GM19468 (cell line): ENCODE results near the gene MMP21.

Source experiments
- ATAC-seq: cut with Tn5 transposase; IDR thresholded peaks from one replicate; pipeline ENCODE4 v1.9.1; 2021; ENCODE audit warnings: mild to moderate bottlenecking, moderate library complexity, moderate number of reproducible peaks; ENCODE audit not compliant: unreplicated experiment; ENCODE audit errors: extremely low read depth

Gene MMP21

DNA sequence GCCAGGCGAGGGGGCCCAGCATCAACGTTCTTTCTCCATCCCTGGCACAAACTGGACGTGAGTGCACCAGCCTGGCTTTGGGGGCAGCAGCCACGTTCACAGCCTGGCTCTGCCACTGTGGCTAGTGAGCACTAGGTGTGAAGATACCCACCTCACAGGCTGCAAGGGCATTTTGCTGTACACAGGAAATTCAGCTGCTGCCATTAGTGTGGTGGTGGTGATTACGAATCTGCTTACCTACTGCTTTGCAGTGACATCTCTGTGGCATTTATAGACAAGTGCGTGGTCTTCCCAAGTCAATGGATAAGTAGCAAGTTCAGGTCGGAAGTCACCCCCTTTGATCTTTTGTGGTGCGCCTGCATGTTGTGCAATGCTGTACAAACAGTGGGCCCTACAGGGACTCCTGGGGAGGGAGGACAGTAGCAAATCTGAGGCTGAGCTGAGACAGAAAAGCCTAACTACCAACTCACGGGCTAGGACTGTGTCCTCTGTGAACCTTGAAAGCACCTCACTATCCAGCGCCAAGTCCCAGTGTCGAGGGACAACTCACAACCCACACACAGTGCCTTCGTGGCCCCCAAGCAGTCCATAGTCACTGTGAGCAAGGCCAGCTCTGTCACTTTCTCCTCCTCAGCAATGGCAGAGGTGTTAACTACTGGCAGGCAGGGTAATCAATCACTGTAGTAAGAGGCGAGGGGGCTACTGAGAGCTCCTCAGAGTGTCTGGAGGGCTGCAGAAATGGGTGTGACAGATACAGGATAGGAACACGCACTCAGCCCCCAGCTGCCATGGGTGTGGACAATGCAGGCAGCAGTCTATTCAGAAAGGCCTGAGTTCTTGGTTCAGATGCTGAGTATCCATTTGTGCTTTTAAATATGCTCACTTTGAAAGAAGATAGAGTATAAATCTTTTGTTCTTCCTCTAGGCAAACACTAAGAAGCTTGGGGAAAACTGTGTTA lies 17.0 kb upstream of the MMP21 start:
- no peak for ATAC-seq

DNA sequence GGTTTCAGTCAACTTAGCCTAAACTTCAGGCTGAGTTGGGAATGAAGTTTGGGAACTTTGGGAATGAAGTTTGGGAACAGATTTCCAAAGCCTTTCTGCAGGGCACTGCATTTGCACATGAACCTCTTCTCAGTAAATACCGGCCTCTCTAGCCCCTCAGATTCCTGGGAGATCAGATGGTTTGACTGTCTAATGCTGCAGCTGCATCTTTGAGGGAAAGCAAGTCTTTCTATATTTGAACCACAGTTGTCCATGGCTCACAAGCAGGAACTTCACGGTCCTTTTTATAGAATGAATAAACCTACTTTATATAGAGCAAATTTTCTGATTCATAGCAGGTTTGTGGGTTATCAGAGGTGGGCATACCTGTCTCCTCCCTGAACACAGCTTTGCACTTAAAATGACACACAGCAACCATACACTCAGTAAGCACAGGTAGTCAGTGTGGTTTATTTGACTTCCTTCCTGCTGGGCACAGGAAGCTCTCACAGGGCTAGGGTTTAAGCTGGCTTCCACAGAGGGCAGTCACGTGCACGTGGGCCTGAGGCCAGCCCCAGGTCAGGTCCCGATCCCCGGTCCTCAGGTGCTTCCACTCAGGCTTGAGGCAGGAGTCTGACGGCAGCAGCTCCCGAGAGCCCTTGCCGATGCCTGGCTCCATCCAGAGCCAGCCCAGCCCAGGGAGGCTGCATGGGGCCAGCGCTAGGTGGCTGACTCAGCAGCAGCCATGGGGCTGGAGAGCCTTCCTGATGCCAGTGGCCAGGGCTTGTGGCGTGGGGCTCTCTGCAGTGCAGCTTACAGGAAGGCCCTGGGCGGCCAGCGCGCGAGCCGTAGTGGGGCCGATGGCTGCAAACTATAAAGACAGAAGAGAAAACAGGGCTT lies 12.8 kb upstream of the MMP21 start:
- no peak for ATAC-seq

DNA sequence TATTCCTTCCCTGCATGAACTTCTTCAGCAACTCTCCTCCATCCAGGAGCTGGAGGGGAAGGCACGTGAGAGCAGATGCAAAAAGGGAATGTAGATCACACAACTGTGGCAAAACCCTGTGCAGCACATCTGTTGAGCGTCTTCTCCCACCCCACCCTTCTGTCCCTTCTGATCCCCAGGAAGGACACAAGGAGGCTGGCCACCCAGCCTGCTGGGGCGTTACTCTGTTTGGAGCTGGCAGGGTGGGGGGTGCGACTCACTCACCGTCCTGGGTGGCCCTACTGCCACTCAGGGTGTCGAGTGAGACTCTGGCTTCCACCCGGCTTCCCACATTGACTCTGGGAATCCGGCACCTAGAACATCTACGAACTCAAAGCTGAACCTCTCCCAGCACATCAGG lies 10.2 kb upstream of the MMP21 start:
- ATAC-seq: no peak

DNA sequence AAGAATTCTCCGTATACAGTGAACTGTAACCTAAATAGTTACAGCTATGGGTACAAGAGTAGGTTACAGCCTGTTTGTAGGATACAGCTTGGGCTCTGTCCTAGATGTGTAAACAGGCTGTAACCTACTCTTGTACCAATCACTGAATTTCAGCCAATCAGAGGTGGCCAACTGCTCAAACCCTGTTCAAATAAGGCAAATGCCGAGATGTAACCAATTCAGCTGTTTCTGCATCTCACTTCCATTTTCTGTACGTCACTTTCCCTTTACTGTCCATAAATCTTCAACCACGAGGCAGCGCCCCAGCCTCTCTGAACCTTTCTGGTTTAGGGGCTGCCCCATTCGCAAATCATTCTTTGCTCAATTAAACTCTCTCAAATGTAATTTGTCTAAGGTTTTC lies 8.3 kb upstream of the MMP21 start:
- ATAC-seq: peak; percentile 71

DNA sequence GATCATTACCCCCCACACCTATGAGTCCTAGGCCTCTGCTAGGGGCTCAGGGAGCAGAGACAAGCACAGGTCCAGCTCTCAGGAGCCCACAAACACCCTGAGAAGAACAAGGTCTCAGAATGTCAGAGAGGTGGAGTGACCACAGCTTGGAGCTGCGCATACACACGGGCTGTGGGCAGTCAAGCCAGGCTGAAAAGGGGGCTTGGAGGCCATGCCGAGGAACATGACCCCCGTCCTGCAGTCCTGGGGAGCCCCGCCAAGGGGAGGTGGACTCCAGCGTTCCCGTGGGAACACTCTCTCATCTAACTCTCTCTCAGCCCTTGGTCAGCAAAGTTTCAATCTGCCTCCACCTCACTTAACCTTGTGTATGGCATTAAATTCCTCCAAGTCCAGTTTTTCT lies 7.8 kb upstream of the MMP21 start:
- no peak for ATAC-seq

DNA sequence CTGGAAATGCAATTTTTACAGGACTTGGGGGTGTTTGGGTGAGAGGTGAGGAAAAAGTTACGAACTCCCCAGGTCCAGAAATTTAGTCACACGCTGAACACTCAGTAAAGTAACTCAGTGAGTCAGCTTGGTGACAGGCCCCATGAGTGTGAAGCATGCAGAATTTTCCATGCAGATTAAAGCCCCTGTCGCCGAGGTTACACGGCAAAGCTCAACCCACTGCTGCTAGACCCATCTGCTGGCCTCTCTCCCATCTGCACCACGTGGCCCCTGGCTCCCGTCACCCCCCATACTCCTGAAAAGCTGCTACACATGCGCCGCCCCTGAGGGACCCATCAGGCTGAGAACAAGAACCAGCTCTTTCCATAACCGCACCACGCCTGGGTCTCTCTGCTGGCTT lies 7.0 kb upstream of the MMP21 start:
- no peak for ATAC-seq

DNA sequence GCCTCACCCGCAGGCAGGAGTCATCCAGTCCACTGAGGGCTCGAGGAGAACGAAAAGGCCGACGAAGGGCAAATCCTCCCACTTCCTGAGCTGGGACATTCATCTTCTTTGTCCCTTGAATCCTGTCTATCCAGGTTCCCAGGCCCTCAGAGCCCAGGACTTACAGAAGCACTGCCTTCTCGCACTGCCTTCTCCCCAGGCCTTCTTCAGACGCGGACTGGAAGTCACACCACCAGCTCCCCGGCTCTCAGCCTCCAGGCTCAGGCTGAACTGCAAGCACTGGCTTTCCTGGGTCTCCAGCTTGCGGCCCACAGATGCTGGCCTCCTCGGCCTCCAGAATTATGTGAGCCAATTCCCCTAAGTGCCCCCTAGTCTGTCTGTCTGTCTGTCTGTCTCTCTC lies 6.4 kb upstream of the MMP21 start:
- ATAC-seq: no peak

DNA sequence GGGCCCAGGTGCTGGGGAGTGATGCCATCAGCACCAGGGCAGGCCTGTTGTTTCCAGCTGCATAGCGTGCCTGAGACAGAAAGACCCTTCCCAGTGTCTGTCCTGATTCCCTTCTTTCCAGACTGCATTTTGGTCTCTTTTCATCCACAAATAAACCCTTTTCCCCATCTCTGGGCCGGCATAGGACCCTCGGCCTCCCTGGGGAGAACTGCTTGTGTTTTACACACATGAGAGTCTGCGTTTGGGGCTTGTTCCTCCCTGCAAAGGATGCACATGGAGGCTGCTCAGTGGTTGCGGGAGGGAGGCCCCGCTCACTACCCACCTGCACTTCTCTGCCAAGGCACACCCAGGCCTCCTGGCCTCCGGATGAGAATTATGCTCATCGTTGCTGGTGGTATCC lies 5.8 kb upstream of the MMP21 start:
- ATAC-seq: no peak

DNA sequence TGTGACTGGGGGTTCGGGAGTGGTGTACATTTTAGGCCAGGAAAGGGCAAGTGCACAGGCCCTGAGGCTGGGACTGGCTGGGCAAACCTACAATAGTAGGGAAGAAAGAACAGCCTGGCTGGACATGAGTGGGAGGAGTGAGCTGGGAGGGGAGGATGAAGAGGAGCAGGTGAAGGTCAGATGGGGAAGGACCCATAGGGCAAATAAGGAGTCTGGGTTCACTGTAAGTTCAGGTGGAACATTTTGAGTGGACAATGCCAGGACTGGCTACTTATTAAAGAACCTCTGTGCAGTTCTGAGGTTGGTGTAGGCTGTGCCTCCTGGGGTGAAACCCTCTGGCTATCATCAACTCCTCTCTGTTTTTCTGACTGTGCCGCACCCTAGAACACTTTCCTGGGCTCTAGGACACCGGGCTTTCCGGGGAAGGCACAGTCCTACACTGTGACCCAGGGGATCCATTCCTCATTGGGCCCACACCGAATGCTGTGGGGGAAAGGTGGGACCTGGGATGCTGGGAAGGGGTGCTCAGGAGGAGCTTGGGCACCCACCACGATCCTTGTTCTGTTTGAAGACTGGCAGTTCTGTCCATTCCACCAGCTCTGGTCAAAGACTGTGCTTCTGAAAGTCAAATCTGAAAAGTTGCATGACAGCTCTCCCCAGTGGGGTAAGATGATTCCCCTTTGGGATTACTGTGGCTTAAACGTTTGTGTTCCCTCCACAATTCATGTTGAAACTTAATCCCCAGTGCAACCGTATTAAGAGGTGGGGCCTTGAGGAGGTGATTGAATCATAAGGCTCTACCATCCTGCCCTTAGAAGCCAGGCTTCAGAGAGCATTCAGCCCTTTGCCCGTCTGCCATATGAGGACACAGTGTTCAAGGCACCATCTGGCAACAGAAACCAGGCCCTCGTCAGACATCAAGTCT lies 4.0 kb upstream of the MMP21 start:
- ATAC-seq: no peak

DNA sequence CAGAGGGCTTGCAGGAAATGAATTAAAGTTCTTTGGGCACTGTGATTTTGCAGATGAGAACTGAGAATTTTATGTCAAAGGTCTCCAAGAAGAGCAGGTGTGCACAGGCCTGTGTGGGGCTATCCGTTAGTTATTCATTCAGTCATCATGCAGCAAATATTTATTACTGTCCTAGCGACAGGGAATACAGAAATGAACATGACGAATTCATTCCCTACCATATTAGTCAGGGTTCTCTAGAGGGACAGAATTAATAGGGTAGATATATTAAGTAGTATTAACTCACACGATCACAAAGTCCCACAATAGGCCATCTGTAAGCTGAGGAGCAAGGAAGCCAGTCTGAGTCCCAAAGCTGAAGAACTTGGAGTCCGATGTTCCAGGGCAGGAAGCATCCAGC lies 2.9 kb upstream of the MMP21 start:
- ATAC-seq: no peak

DNA sequence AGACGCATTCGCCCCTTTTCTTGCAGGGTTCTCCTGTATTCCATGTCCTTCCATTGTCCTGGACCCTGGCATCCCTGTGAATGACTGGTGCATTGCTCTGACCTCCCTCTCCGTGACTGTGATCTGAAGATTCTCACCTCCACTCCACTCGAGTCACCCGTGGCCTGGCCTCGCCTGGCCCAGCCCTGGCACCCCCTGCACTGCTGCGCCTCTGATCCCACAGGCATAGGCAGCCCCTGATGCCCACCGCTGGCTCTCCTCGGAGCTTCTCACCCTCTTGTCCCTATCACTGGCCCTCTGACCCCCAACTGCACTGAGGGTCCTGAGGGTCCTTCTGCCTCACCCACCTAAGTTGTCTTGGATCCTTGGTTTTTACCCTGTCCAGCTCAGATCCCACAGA lies 2.2 kb upstream of the MMP21 start:
- ATAC-seq: no peak

DNA sequence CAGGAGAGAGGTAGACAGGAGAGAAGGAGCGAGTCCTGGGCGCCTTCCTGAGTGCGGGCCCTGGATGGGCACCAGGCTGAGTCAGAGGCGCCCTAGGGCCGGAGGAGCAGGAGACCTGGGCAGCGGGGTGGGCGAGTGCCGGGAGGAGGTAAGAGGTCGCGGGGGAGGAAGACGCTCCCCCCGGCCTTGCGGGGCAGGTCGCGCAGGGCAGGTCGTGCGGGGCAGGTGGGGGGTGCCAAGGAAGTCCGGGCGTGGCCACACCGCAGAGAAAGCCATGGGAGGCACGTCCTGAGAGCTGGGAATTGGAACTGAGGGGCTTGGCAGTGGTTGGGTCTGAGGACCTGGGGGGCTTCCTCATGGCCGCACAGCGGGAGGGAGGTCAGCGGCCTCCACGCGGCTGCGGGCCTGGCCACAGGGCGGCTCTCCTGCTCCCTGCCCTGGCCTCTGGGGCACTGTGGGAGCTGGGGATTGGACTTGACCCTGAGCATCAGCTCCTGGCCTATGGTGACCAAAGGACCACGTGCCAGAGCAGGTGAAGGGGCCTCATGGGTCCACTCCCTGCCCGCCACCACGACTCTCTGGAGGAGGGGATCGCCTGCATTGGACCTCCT lies 935 bp downstream of the MMP21 start:
- ATAC-seq: no peak

DNA sequence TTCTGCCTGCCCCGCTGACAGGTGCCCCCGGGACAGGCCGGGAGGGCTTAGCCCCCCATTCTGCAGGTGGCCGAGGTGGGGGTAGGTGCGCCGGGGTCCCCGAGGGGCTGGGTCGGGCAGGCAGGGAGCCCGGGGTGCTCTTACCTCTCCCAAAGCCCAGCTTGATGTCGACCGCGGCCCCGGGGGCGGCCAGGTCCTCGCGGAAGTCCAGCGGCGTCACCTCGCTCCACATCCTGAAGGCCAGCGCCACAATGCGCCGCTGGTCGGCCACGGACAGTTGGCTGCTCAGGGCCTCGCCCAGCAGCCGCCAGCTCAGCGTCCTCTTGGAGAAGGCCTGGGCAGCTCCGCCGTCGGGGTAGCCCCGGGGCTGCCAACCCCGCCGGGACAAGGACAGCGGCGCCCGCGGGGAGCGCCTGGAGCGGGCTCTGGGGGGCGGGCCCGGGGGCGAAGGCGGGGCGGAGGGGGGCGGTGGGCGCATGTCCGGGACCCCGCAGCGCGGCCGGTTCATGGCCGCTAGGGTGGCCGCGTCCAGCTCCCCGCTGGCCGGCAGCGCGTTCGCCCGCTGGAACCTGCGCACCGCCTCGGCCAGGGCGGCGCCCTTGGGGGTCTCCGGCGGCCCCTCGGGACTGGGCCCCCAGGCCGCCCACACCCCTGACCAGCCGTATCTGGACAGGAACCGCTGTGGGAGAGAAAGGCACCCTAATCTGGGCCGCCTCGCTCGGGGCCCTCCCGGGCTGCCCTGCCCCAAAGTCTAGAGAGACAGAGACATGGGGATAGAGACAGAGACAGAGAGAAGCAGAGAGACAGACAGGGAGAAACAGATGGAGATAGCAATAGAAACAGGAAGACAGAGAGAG lies 1.7 kb downstream of the MMP21 start:
- no peak for ATAC-seq

DNA sequence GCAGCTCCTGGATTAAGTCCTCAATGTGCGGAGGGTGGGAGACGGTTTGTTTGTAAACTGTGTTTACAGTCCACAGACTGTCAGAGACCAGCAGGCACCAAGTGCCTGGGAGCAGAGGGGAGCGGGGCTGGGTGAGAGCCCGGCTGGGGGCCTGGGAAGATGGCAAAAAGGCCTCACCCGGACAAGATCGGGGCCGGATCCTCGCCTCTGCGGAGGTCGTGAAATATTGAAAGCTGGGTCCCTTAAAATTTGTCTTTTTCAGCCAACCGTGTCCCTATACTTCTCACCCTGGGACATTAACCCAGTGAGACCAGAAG lies 2.8 kb downstream of the MMP21 start:
- no peak for ATAC-seq

DNA sequence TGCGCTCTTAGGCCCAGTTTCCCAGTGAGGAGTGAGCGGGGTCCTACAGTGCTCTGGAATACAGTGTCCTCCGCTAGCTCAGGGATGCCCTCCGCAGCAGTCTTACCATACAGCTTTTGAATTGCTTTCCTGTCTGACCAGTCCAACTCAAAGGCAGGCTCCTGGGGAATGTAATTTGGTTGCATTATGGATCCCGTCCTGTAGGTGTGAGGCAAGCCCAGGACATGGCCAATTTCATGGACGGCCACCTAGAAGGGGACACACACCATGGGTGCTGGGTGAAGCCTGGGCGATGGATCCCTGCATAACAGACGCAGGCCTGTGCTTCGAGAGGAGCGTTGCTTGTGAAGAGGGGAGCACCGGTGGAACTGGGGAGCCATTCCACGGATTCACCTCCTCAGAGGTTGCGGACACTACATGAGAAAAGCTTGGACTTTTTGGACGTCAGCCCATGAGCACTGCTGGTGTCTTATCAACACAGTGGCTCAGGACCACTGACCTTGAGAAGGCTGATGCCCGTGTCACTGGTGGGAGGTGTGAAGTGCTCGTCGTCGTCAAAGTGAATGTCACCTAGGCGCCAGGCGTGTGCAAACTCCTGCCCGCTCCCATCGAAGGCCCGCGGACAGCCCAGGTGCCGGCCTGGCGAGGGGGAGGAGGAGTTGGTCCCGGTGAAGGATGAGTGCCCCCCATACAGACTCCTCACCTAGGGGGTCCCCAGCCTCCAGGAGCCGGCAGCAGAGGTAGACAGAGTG lies 3.3 kb downstream of the MMP21 start:
- no peak for ATAC-seq

DNA sequence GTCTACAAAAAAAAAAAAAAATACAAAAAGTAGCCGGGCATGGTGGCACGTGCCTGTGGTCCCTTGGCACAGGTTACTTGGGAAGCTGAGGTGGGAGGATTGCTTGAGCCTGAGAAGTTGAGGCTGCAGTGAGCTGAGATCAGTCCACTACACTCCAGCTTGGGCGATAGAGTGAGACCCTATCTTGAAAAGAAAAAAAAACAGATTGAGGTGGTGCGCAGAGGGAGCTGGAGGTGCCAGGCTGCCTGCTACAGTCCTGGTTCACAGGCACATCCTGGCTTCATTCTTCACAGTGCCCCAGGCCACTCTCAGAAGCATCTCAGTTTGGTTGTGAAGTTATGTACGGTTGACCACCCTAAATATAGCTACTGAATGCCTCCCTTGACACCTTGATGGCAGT lies 4.8 kb downstream of the MMP21 start:
- no peak for ATAC-seq

DNA sequence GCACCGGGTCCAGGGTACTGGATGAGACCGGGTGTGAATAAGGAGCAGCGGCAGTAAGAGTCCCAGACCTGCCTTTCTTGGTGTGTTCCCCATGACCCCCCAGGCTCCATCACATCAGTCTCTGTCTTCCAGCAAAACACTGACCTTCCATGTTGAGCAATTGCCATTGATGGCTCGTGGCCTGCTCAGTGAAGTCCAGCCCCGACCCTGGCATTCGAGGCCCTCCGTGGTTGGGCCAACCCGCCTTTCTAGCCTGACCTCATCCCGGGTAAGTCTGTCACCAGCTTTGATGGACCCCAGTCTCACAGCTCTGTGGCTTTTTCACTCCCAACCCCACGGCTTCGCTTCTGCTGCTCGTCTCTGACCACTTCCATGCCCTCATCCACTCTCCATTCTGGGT lies 6.4 kb downstream of the MMP21 start:
- ATAC-seq: no peak

DNA sequence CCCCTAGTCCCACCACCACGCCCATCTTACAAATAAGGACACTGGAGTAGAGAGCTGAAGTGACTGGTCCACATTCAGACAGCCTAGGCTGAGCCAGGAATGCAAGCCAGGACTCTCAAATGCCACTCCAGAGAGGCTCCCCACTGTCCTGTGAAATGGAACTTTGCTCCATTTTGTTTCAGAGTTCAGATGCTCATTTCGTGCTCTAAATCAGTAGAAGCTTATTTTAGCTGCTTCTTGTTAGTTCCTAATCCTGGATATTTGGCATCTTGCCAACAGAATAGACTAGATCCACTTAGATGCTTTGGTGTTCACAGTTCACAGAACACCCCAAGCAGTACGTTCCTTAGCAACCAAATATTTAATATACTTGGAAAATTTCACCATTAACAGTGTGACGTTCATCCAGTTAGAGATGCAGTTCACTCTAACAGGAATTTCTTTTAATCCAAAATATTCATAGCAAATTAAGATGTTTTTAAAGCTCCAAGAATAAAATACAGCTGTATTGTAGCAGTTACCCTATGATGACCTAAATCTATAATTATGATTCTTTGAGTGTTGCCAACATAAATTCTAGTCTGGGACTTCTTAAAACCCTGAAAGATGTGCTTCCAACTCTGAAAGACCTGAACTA lies 7.3 kb downstream of the MMP21 start:
- ATAC-seq: no peak
